H1 (cell line): Measurements from ENCODE around the gene BICD1. TPM values are rescaled to one million over a fixed set of nuclear protein-coding genes. Genes with fewer than 3 reads are reported as not detected.

Experiments used
- CTCF ChIA-PET: fragments of 300-600 bp; sonication (Branson Sonifier 250); formaldehyde crosslinking; loops from one replicate; lab custom pipeline; 2021; ENCODE audit not compliant: partially characterized antibody; lab: Charles Lee
- POLR2A ChIA-PET: fragments of 300-600 bp; sonication (Branson Sonifier 250); formaldehyde crosslinking; loops from one replicate; lab custom pipeline; 2021; ENCODE audit warnings: inconsistent platforms; ENCODE audit not compliant: partially characterized antibody; lab: Charles Lee
- DNase-seq, 2 experiments: peaks; one replicate each; pipeline versions ENCODE4 v3.0.0 to v3.0.0-alpha.2; 2010 to 2022; ENCODE audit warnings: low spot score in 2 of 2, low read depth in 1 of 2, mixed read lengths in 1 of 2
- FAIRE-seq: peaks from 2 replicates; lab custom pipeline; 2011; peaks lifted over from hg19 to GRCh38; lab: Jason Lieb, UNC
- H2AFZ ChIP-seq: 2 replicates; pipeline ENCODE4 v1.8.1; 2012; ENCODE audit warnings: low read length, inconsistent platforms
- H2AK5ac ChIP-seq: 2 replicates; pipeline ENCODE4 v1.6.1; 2013; ENCODE audit warnings: low read depth, low read length
- H2BK120ac ChIP-seq: replicated peaks from 2 replicates; pipeline ENCODE3; 2013; ENCODE audit warnings: low read depth, low read length, inconsistent platforms
- H2BK12ac ChIP-seq: 2 replicates; pipeline ENCODE4 v1.6.1; 2013; ENCODE audit warnings: low read depth, low read length
- H2BK15ac ChIP-seq: 2 replicates; pipeline ENCODE4 v1.6.1; 2013; ENCODE audit warnings: low read length
- H2BK20ac ChIP-seq: 2 replicates; pipeline ENCODE4 v1.6.1; 2013; ENCODE audit warnings: low read length
- H2BK5ac ChIP-seq: 2 replicates; pipeline ENCODE4 v1.6.1; 2013; ENCODE audit warnings: low read depth, low read length
- H3K14ac ChIP-seq: 2 replicates; pipeline ENCODE4 v1.6.1; 2013; ENCODE audit warnings: inconsistent platforms; ENCODE audit not compliant: insufficient read length
- H3K18ac ChIP-seq: 2 replicates; pipeline ENCODE4 v1.6.1; 2013; ENCODE audit warnings: low read length; ENCODE audit errors: extremely low read depth
- H3K23ac ChIP-seq: 2 replicates; pipeline ENCODE4 v1.6.1; 2013; ENCODE audit warnings: inconsistent platforms; ENCODE audit not compliant: insufficient read length
- H3K23me2 ChIP-seq: 2 replicates; pipeline ENCODE4 v1.6.1; 2013; ENCODE audit warnings: low read depth, low read length
- H3K27ac ChIP-seq: 2 replicates; pipeline ENCODE4 v1.6.1; 2011; ENCODE audit warnings: low read depth, low read length, inconsistent platforms
- H3K27me3 ChIP-seq, 4 experiments: replicated peaks in 1 of 4; 1 replicate in 1 of 4; 2 replicates in 3 of 4; pipeline versions ENCODE4 v1.6.1 to v1.8.1; 2011 to 2013; ENCODE audit warnings: low read length in 3 of 4, mild to moderate bottlenecking in 3 of 4, inconsistent platforms in 2 of 4, mixed read lengths in 2 of 4, moderate library complexity in 1 of 4; ENCODE audit not compliant: control insufficient read depth in 3 of 4, insufficient read depth in 3 of 4; ENCODE audit errors: extremely low read depth in 1 of 4
- H3K36me3 ChIP-seq, 4 experiments: 2 replicates each; pipeline versions ENCODE4 v1.6.1 to v1.8.1; 2011 to 2013; ENCODE audit warnings: mild to moderate bottlenecking in 4 of 4, low read length in 3 of 4, moderate library complexity in 2 of 4, control low read depth in 1 of 4, inconsistent platforms in 1 of 4; ENCODE audit not compliant: insufficient read depth in 4 of 4, control insufficient read depth in 2 of 4
- H3K4ac ChIP-seq: replicated peaks from 2 replicates; pipeline ENCODE3; 2013; ENCODE audit warnings: low read length, low read depth, mixed read lengths, inconsistent platforms; ENCODE audit not compliant: insufficient read length
- H3K4me1 ChIP-seq, 4 experiments: replicated peaks in 1 of 4; 1 replicate in 1 of 4; 2 replicates in 3 of 4; pipeline versions ENCODE4 v1.6.1 to v1.8.1; 2011 to 2013; ENCODE audit warnings: low read length in 3 of 4, inconsistent platforms in 2 of 4, mixed read lengths in 1 of 4; ENCODE audit not compliant: insufficient read depth in 4 of 4, control insufficient read depth in 3 of 4
- H3K4me2 ChIP-seq, 2 experiments: 2 replicates each; pipeline versions ENCODE4 v1.6.1 to v1.8.1; 2011 to 2013; ENCODE audit warnings: low read depth in 2 of 2, low read length in 2 of 2, control low read depth in 1 of 2, inconsistent platforms in 1 of 2, mild to moderate bottlenecking in 1 of 2; ENCODE audit not compliant: insufficient read depth in 1 of 2
- H3K4me3 ChIP-seq, 4 experiments: fragments of 200-600, 300-600 bp in 1 of 4; sonication (generic), shearing (Covaris generic), sonication (Bioruptor Twin) in 1 of 4; 2 replicates each; pipeline versions ENCODE4 v1.5.1 to v1.8.1; 2011 to 2016; ENCODE audit warnings: low read length in 4 of 4, low read depth in 3 of 4, control low read depth in 2 of 4, inconsistent platforms in 2 of 4, mild to moderate bottlenecking in 2 of 4, mixed read lengths in 1 of 4, moderate library complexity in 1 of 4; ENCODE audit not compliant: insufficient read depth in 2 of 4; ENCODE audit errors: extremely low read depth in 1 of 4
- H3K56ac ChIP-seq: replicated peaks from 2 replicates; pipeline ENCODE3; 2013; ENCODE audit warnings: low read depth, mild to moderate bottlenecking, mixed read lengths, low read length, inconsistent platforms; ENCODE audit not compliant: insufficient read length
- H3K79me1 ChIP-seq: 2 replicates; pipeline ENCODE4 v1.6.1; 2013; ENCODE audit warnings: low read depth, low read length, control low read depth
- H3K79me2 ChIP-seq, 2 experiments: 2 replicates each; pipeline versions ENCODE4 v1.6.1 to v1.8.1; 2012 to 2013; ENCODE audit warnings: low read length in 2 of 2, mild to moderate bottlenecking in 2 of 2, inconsistent platforms in 1 of 2; ENCODE audit not compliant: insufficient read depth in 2 of 2, control insufficient read depth in 1 of 2
- H3K9ac ChIP-seq, 4 experiments: replicated peaks in 1 of 4; 1 replicate in 1 of 4; 2 replicates in 3 of 4; pipeline versions ENCODE4 v1.6.1 to v1.8.1; 2011 to 2013; ENCODE audit warnings: low read depth in 3 of 4, low read length in 3 of 4, control low read depth in 2 of 4, mild to moderate bottlenecking in 2 of 4, moderate library complexity in 2 of 4, inconsistent platforms in 1 of 4; ENCODE audit errors: extremely low read depth in 1 of 4
- H3K9me3 ChIP-seq, 2 experiments: 2 replicates each; pipeline versions ENCODE4 v1.6.1 to v1.8.1; 2012 to 2013; ENCODE audit warnings: mild to moderate bottlenecking in 2 of 2, moderate library complexity in 2 of 2, control low read depth in 1 of 2, inconsistent platforms in 1 of 2, low read depth in 1 of 2, low read length in 1 of 2, mixed read lengths in 1 of 2; ENCODE audit not compliant: insufficient read depth in 2 of 2
- H4K20me1 ChIP-seq, 2 experiments: replicated peaks in 1 of 2; 2 replicates each; pipeline versions ENCODE3 to v1.8.1; 2011 to 2013; ENCODE audit warnings: inconsistent platforms in 2 of 2, low read length in 2 of 2, mild to moderate bottlenecking in 1 of 2; ENCODE audit not compliant: insufficient read depth in 2 of 2, control insufficient read depth in 1 of 2
- H4K5ac ChIP-seq: 2 replicates; pipeline ENCODE4 v1.6.1; 2013; ENCODE audit warnings: low read length, low read depth, mixed read lengths, inconsistent platforms; ENCODE audit not compliant: insufficient read length
- H4K8ac ChIP-seq: 2 replicates; pipeline ENCODE4 v1.8.0; 2013; ENCODE audit warnings: mild to moderate bottlenecking, moderate library complexity, low read length, inconsistent platforms; ENCODE audit not compliant: insufficient read depth; ENCODE audit errors: extremely low read depth
- H4K91ac ChIP-seq: replicated peaks from 2 replicates; pipeline ENCODE3; 2013; ENCODE audit warnings: low read length, mixed read lengths, inconsistent platforms; ENCODE audit not compliant: insufficient read length
- ASH2L ChIP-seq: fragments of 200-600, 300-600 bp; sonication (generic); IDR thresholded peaks from one replicate; pipeline ENCODE4 v1.7.1; 2017; ENCODE audit warnings: low read length
- BCL11A ChIP-seq, 2 experiments: IDR thresholded peaks; one replicate each; pipeline ENCODE4 v1.6.1; 2011; ENCODE audit warnings: low read depth in 2 of 2, low read length in 2 of 2, mild to moderate bottlenecking in 2 of 2
- CBX5 ChIP-seq: fragments of 300-800, 300-1000 bp; sonication (generic); IDR thresholded peaks from 2 replicates; pipeline ENCODE4 v1.7.1; 2016; ENCODE audit warnings: antibody characterized with exemption, low read length, low read depth
- MAFK ChIP-seq: IDR thresholded peaks from 2 replicates; pipeline ENCODE4 v1.6.1; 2012; ENCODE audit warnings: low read depth, mild to moderate bottlenecking, improper control_type of control experiment, low read length
- RNF2 ChIP-seq: fragments of 200-900, 300-1000 bp; sonication (generic); IDR thresholded peaks from 2 replicates; pipeline ENCODE4 v1.7.1; 2016; ENCODE audit warnings: borderline replicate concordance, low read depth, mild to moderate bottlenecking, antibody characterized with exemption, low read length; ENCODE audit not compliant: poor library complexity, severe bottlenecking; ENCODE audit errors: missing control alignments
- TCF12 ChIP-seq: IDR thresholded peaks from 2 replicates; pipeline ENCODE4 v1.6.1; 2011; ENCODE audit warnings: low read depth, mild to moderate bottlenecking, low read length
- ZNF274 ChIP-seq: IDR thresholded peaks from 2 replicates; pipeline ENCODE4 v1.7.0; 2012; ENCODE audit warnings: low read length, borderline replicate concordance; ENCODE audit errors: extremely low read depth
- WGBS, 2 experiments: shearing (Covaris generic) in 1 of 2; methylation state at CpG; one replicate each; pipeline versions ENCODE4 v1.1.6 to v1.1.7; 2013 to 2015; ENCODE audit warnings: low lambda C conversion rate in 2 of 2, mixed read lengths in 2 of 2, inconsistent platforms in 1 of 2, low coverage in 1 of 2, missing lambda C conversion rate in 1 of 2; ENCODE audit not compliant: insufficient replicate concordance in 2 of 2, insufficient coverage in 1 of 2, insufficient read length in 1 of 2; ENCODE audit errors: extremely low coverage in 1 of 2, missing lambda C conversion rate in 1 of 2; 5-methylcytosine and 5-hydroxymethylcytosine counted together
- polyA plus RNA-seq, 7 experiments: library from polyadenylated mRNA; depleted of rRNA in 3 of 7; stranded (reverse) in 5 of 7; unstranded in 2 of 7; fragments of >200 nt in 5 of 7; fragments of 200-250 nt in 2 of 7; gene quantifications; 1 replicate in 5 of 7; 2 replicates in 1 of 7; 4 replicates in 1 of 7; pipeline versions ENCODE4 v1.2.1 to v1.2.3, GENCODE V29; 2011 to 2013; ENCODE audit warnings: missing spikeins in 2 of 7, mixed read lengths in 2 of 7
- total RNA-seq: library from RNA; stranded (reverse); fragmentation: NEBNext Ultra II Directional; extraction: Animal tissue kit (Norgen Biotek cat#: 25700); gene quantifications from 2 replicates; pipeline ENCODE4 v1.2.1, GENCODE V29; 2021

BICD1 gene
- total and polyA plus RNA-seq, 2 of the 8 experiments (the other 6 are each of a cell fraction or from before 2014, with no cell fraction given) = 34.1 to 58.4 TPM

DNA sequence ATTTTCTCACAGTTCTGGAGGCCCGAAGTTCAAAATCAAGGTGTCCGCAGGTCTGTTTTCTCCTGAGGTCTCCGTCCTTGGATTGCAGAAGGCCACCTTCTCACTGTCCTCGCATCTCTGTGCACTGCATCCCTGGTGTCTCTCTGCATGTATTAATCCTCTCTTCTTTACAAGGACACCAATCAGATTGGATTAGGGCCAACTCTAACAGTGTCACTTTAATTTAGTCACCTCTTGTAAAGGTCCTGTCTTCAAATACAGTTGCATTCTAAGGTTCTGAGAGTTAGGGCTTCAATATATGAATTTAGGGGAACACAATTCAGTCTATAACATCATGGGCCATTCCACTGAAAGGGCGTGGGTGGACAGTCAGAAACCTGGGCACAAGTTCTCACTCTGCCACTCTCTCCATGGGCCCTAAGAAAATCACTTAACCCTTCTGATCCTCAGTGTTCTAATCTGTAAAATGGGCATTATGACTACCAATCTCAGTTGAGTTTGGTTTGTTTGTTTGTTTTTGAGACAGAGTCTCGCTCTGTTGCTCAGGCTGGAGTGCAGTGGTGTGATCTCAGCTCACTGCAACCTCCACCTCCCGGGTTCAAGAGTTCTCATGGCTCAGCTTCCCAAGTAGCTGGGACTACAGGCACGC, 251.1 kb downstream of the BICD1 start:
- Histone ChIP-seq H4K91ac (no peak overlapping the region), H3K4ac (no peak overlapping the region), H3K18ac (no peak overlapping the region), H3K4me1 (peaks cover 0 to 3% (median 1%) of the 10 kb centered on the region in 4 experiments; a peak in 2 of 7 replicates), H2BK5ac (no peak overlapping the region), H3K14ac (no peak overlapping the region), H3K27me3 (no peaks in the 10 kb centered on the region), H2BK20ac (no peak overlapping the region), H3K23me2 (no peaks in the 10 kb centered on the region), H4K5ac (no peak overlapping the region), H2AFZ (no peak overlapping the region), H3K4me2 (no peak overlapping the region), H2AK5ac (no peak overlapping the region), H2BK12ac (no peak overlapping the region), H3K9me3 (no peaks in the 10 kb centered on the region), H4K20me1 (no peaks in the 10 kb centered on the region), H3K27ac (no peak overlapping the region), H2BK15ac (no peak overlapping the region), H4K8ac (no peak overlapping the region), H3K79me2 (no peaks in the 10 kb centered on the region), H3K4me3 (no peak overlapping the region), H2BK120ac (no peak overlapping the region), H3K9ac (no peak overlapping the region), H3K56ac (no peak overlapping the region), H3K36me3 (peaks cover 0 to 3% (median 0%) of the 10 kb centered on the region in 4 experiments; a peak in 1 of 8 replicates), H3K79me1 (no peaks in the 10 kb centered on the region), H3K23ac (no peak overlapping the region)
- CTCF ChIA-PET = interaction anchor here (1.1 to 1.2 kb wide), 2 partner anchors 323 to 561 kb away, joined by 3 to 5 read pairs; no protein-coding TSS in a partner anchor
- WGBS, 2 experiments = 94% methylated on average over 8 of the region's 8 CpGs; no CpG with 5 or more reads in 1 of the 2 experiments
- TF ChIP-seq TCF12 = no peak
- no peak for TF ChIP-seq ASH2L
- no peak for TF ChIP-seq ZNF274
- no peak for TF ChIP-seq RNF2
- TF ChIP-seq CBX5 = no peak
- no peak for TF ChIP-seq BCL11A (IDR thresholded peaks at IDR 0.05; ENCODE audit: low read depth in 2 of 2, low read length in 2 of 2)
- TF ChIP-seq MAFK = no peak
- no peak for FAIRE-seq
- POLR2A ChIA-PET = no interaction called here
- no peak for DNase-seq
